ENCODE data around the gene NOS1AP. TPM values are rescaled to one million over a fixed set of nuclear protein-coding genes. Genes with fewer than 3 reads are reported as not detected.

The NOS1AP gene
- total and polyA plus RNA-seq, 9 of the 15 experiments (the other 6 are each of a cell fraction or from before 2014, with no cell fraction given) = 0.07 to 1.5 (median 0.22) TPM

- H3K79me2 ChIP-seq (ENCODE audit: control insufficient read depth, insufficient read depth, low read length) = no peaks in the 10 kb centered on the region
- no peaks in the 10 kb centered on the region for H3K36me3 ChIP-seq (ENCODE audit: control insufficient read depth, insufficient read depth, low read length)
- peak; percentile 87 for ATAC-seq
- in situ Hi-C loops (cut with MboI) = no loop called here
- intact Hi-C loops (cut with micrococcal nuclease) = loop anchor here (1.0 to 5.0 kb wide), 2 partner anchors 22 to 100 kb away; partner anchors contain the start of gene UHMK1
- H3K4me2 ChIP-seq (ENCODE audit: insufficient read depth, low read length) = peak overlapping the region; percentile 59
- H3K9me3 ChIP-seq (replicated peaks; ENCODE audit: control insufficient read depth, insufficient read depth, low read depth, low read length) = no peaks in the 10 kb centered on the region
- no peak overlapping the region for H3K4me3 ChIP-seq
- H3K27me3 ChIP-seq (ENCODE audit: control insufficient read depth in 2 of 2, insufficient read depth in 2 of 2, low read length in 2 of 2) = no peaks in the 10 kb centered on the region
- H4K20me1 ChIP-seq (replicated peaks; ENCODE audit: control insufficient read depth, insufficient read depth, low read length) = no peaks in the 10 kb centered on the region
- peak overlapping the region; percentile 26 for H2AFZ ChIP-seq (ENCODE audit: low read depth, low read length)
- H3K4me1 ChIP-seq (replicated peaks in 1 of 2; ENCODE audit: control insufficient read depth in 2 of 2, insufficient read depth in 2 of 2, low read length in 2 of 2) = peaks cover 11 to 31% of the 10 kb centered on the region in 2 experiments; a peak in 3 of 5 replicates
- ChIA-PET CTCF (ENCODE audit: low intra/inter-chr PET ratio) (no interaction called here), POLR2A (interaction anchor here (0.9 to 2.6 kb wide), 4 partner anchors 8 to 134 kb away, joined by 4 to 17 read pairs (median 6); no protein-coding TSS in a partner anchor)
- 2% methylated on average over 3 of the region's 3 CpGs for WGBS (ENCODE audit: insufficient coverage, low coverage, missing lambda C conversion rate)
- DNase-seq (ENCODE audit: extremely low read depth in 1 of 4, low spot score in 3 of 4) = peak; percentile 51 to 87 (median 65)
- peak overlapping the region; percentile 14; the same call in 2 of the 3 replicates for H3K27ac ChIP-seq (ENCODE audit: extremely low read depth, low read depth, low read length)
- no peak overlapping the region; a peak in 1 of 4 replicates for H3K9ac ChIP-seq (ENCODE audit: insufficient read depth in 1 of 2, low read depth in 2 of 2, low read length in 2 of 2)
- no peaks in the 10 kb centered on the region for H3K9me1 ChIP-seq (ENCODE audit: control insufficient read depth, insufficient read depth, low read length)
- FAIRE-seq = peak; percentile 91
- no TSS peak for BruUV-seq (replicated peaks)
- TF ChIP-seq CCNT2 (IDR thresholded peaks at IDR 0.05; ENCODE audit: borderline replicate concordance, extremely low read depth, insufficient read length, low read depth, low read length) (peak; percentile 59), SPI1 (IDR thresholded peaks at IDR 0.05; ENCODE audit: borderline replicate concordance, low read depth, low read length) (peak; percentile 61; the same call in 1 of the 2 replicates), RCOR1 (IDR thresholded peaks at IDR 0.05; ENCODE audit: borderline replicate concordance in 1 of 2, low read depth in 2 of 2, low read length in 2 of 2) (peak in 1 of 2 experiments; percentile 88; a peak in 2 of 4 replicates), MTA3 (IDR thresholded peaks at IDR 0.05; ENCODE audit: borderline replicate concordance) (peak; percentile 58; the same call in 1 of the 2 replicates), PTTG1 (tag; IDR thresholded peaks at IDR 0.05; ENCODE audit: low read depth) (no peak), JUND (IDR thresholded peaks at IDR 0.05; ENCODE audit: borderline replicate concordance, low read depth, low read length) (peak; percentile 75), JUND (tag; IDR thresholded peaks at IDR 0.05; ENCODE audit: borderline replicate concordance, low read depth, low read length) (no peak; the same call in 2 of the 3 replicates), ZNF639 (CRISPR knock-in tag; conservative IDR thresholded peaks at IDR 0.05 in 1 of 2, IDR thresholded peaks at IDR 0.05 in 1 of 2) (no peak), ZNF124 (CRISPR knock-in tag; IDR thresholded peaks at IDR 0.05) (no peak), CBFA2T2 (conservative IDR thresholded peaks at IDR 0.05) (peak; percentile 67), ZNF347 (CRISPR knock-in tag; IDR thresholded peaks at IDR 0.05; ENCODE audit: low read depth) (no peak), TCF3 (CRISPR knock-in tag; IDR thresholded peaks at IDR 0.05) (peak; percentile 82), ELF2 (CRISPR knock-in tag; IDR thresholded peaks at IDR 0.05) (no peak), FOXM1 (IDR thresholded peaks at IDR 0.05; ENCODE audit: low read depth) (peak; percentile 29; the same call in 1 of the 2 replicates), FOXM1 (CRISPR knock-in tag; IDR thresholded peaks at IDR 0.05; ENCODE audit: low read depth) (no peak), DNMT1 (IDR thresholded peaks at IDR 0.05) (no peak), CBX3 (IDR thresholded peaks at IDR 0.05; ENCODE audit: borderline replicate concordance in 1 of 2, low read length in 2 of 2) (peak in 1 of 2 experiments; percentile 58; a peak in 1 of 3 replicates)
- TF ChIP-seq, protein P1, sequence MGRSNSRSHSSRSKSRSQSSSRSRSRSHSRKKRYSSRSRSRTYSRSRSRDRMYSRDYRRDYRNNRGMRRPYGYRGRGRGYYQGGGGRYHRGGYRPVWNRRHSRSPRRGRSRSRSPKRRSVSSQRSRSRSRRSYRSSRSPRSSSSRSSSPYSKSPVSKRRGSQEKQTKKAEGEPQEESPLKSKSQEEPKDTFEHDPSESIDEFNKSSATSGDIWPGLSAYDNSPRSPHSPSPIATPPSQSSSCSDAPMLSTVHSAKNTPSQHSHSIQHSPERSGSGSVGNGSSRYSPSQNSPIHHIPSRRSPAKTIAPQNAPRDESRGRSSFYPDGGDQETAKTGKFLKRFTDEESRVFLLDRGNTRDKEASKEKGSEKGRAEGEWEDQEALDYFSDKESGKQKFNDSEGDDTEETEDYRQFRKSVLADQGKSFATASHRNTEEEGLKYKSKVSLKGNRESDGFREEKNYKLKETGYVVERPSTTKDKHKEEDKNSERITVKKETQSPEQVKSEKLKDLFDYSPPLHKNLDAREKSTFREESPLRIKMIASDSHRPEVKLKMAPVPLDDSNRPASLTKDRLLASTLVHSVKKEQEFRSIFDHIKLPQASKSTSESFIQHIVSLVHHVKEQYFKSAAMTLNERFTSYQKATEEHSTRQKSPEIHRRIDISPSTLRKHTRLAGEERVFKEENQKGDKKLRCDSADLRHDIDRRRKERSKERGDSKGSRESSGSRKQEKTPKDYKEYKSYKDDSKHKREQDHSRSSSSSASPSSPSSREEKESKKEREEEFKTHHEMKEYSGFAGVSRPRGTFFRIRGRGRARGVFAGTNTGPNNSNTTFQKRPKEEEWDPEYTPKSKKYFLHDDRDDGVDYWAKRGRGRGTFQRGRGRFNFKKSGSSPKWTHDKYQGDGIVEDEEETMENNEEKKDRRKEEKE (IDR thresholded peaks at IDR 0.05; ENCODE audit: borderline replicate concordance in 1 of 2, control insufficient read depth in 1 of 2, low read depth in 2 of 2, low read length in 1 of 2) = no peak
These were observed 327.6 kb downstream of the NOS1AP start for GRCh38 chr1:162397039-162397448.
